Liver (tissue), 9 donors: ENCODE measurements around the gene BAZ2B. TPM values are rescaled to one million over a fixed set of nuclear protein-coding genes. Genes with fewer than 3 reads are reported as not detected.

Experiments
- DNase-seq: peaks from one replicate; pipeline ENCODE4 v3.0.0-alpha.2; 2017; ENCODE audit warnings: low spot score
- H3K27ac ChIP-seq, 2 donors: one replicate each; pipeline ENCODE4 v1.7.0; 2013; ENCODE audit warnings: inconsistent platforms in 2 of 2, low read length in 2 of 2, control low read depth in 1 of 2, low read depth in 1 of 2, mild to moderate bottlenecking in 1 of 2
- H3K27me3 ChIP-seq, 4 donors: one replicate each; pipeline versions ENCODE4 v1.6.1 to v1.7.0; 2013; ENCODE audit warnings: low read length in 3 of 4, inconsistent platforms in 1 of 4, mild to moderate bottlenecking in 1 of 4, moderate library complexity in 1 of 4; ENCODE audit not compliant: control insufficient read depth in 4 of 4, insufficient read depth in 4 of 4
- H3K36me3 ChIP-seq, 4 donors: one replicate each; pipeline versions ENCODE4 v1.6.1 to v1.7.0; 2013; ENCODE audit warnings: low read length in 3 of 4, mild to moderate bottlenecking in 3 of 4, low read depth in 1 of 4, moderate library complexity in 1 of 4; ENCODE audit not compliant: control insufficient read depth in 4 of 4, insufficient read depth in 3 of 4
- H3K4me1 ChIP-seq, 4 donors: one replicate each; pipeline versions ENCODE4 v1.6.1 to v1.7.0; 2013; ENCODE audit warnings: low read length in 3 of 4, mild to moderate bottlenecking in 3 of 4, moderate library complexity in 1 of 4; ENCODE audit not compliant: control insufficient read depth in 4 of 4, insufficient read depth in 4 of 4
- H3K4me3 ChIP-seq, 3 donors: one replicate each; pipeline versions ENCODE4 v1.6.1 to v1.7.0; 2013; ENCODE audit warnings: low read length in 3 of 3, control low read depth in 1 of 3, low read depth in 1 of 3, mild to moderate bottlenecking in 1 of 3
- H3K9ac ChIP-seq, 2 donors: one replicate each; pipeline ENCODE4 v1.7.0; 2013; ENCODE audit warnings: low read length in 2 of 2, mild to moderate bottlenecking in 2 of 2, moderate library complexity in 2 of 2, control low read depth in 1 of 2, low read depth in 1 of 2
- H3K9me3 ChIP-seq, 4 donors: one replicate each; pipeline versions ENCODE4 v1.6.1 to v1.7.0; 2013; ENCODE audit warnings: low read length in 3 of 4; ENCODE audit not compliant: control insufficient read depth in 4 of 4
- CTCF ChIP-seq: fragments of 150-350 bp; IDR thresholded peaks from 2 replicates; pipeline ENCODE4 v1.5.1; 2017; ENCODE audit warnings: improper control_type of control experiment, low read depth, low read length; ENCODE audit not compliant: missing input control
- EGR1 ChIP-seq, 2 donors: IDR thresholded peaks; 2 replicates each; pipeline ENCODE4 v1.6.1; 2016 to 2018; ENCODE audit warnings: antibody characterized with exemption in 2 of 2, low read depth in 2 of 2
- FOXA1 ChIP-seq: IDR thresholded peaks from 2 replicates; pipeline ENCODE4 v1.6.1; 2016; ENCODE audit warnings: antibody characterized with exemption
- FOXA2 ChIP-seq: IDR thresholded peaks from 2 replicates; pipeline ENCODE4 v1.6.1; 2016; ENCODE audit warnings: antibody characterized with exemption
- GABPA ChIP-seq, 2 donors: IDR thresholded peaks in 1 of 2; conservative IDR thresholded peaks in 1 of 2; 2 replicates each; pipeline ENCODE4 v1.6.1; 2016; ENCODE audit warnings: antibody characterized with exemption in 2 of 2, mild to moderate bottlenecking in 1 of 2, moderate library complexity in 1 of 2
- HNF4A ChIP-seq, 2 donors: conservative IDR thresholded peaks; 2 replicates each; pipeline ENCODE4 v1.6.1; 2016; ENCODE audit warnings: antibody characterized with exemption in 2 of 2, mild to moderate bottlenecking in 2 of 2
- HNF4G ChIP-seq: IDR thresholded peaks from 2 replicates; pipeline ENCODE4 v1.6.1; 2016; ENCODE audit warnings: antibody characterized with exemption
- JUND ChIP-seq, 2 donors: IDR thresholded peaks; 2 replicates each; pipeline ENCODE4 v1.6.1; 2016; ENCODE audit warnings: antibody characterized with exemption in 2 of 2
- MAX ChIP-seq: IDR thresholded peaks from 2 replicates; pipeline ENCODE4 v1.6.1; 2016; ENCODE audit warnings: antibody characterized with exemption
- NR2F2 ChIP-seq: IDR thresholded peaks from 2 replicates; pipeline ENCODE4 v1.6.1; 2016; ENCODE audit warnings: antibody characterized with exemption
- RAD21 ChIP-seq, 2 donors: IDR thresholded peaks; 2 replicates each; pipeline ENCODE4 v1.6.1; 2016; ENCODE audit warnings: antibody characterized with exemption in 2 of 2, mild to moderate bottlenecking in 2 of 2
- RXRA ChIP-seq, 2 donors: IDR thresholded peaks; 2 replicates each; pipeline ENCODE4 v1.6.1; 2017 to 2018; ENCODE audit warnings: antibody characterized with exemption in 2 of 2, mild to moderate bottlenecking in 1 of 2
- SP1 ChIP-seq: IDR thresholded peaks from 2 replicates; pipeline ENCODE4 v1.6.1; 2018; ENCODE audit warnings: antibody characterized with exemption, mild to moderate bottlenecking
- TAF1 ChIP-seq: conservative IDR thresholded peaks from 2 replicates; pipeline ENCODE4 v1.6.1; 2016; ENCODE audit warnings: antibody characterized with exemption, mild to moderate bottlenecking
- YY1 ChIP-seq: IDR thresholded peaks from 2 replicates; pipeline ENCODE4 v1.6.1; 2016; ENCODE audit warnings: antibody characterized with exemption, mild to moderate bottlenecking
- ZBTB33 ChIP-seq: IDR thresholded peaks from 2 replicates; pipeline ENCODE4 v1.6.1; 2016; ENCODE audit warnings: antibody characterized with exemption
- WGBS: extraction: QIAGEN DNeasy Blood & Tissue Kit; methylation state at CpG from one replicate; pipeline ENCODE4 v1.1.7; 2013; 5-methylcytosine and 5-hydroxymethylcytosine counted together
- polyA plus RNA-seq, 2 donors: library from polyadenylated mRNA; stranded (reverse) in 1 of 2; unstranded in 1 of 2; fragments of 200-250 nt in 1 of 2; fragments of >200 nt in 1 of 2; fragmentation: Nextera tagmentation in 1 of 2; extraction: Ambion mirVana in 1 of 2; gene quantifications; one replicate each; pipeline versions ENCODE4 v1.2.1 to v1.2.3, GENCODE V29; 2013 to 2015
- total RNA-seq, 2 donors: library from RNA; depleted of rRNA; stranded (reverse); fragments of >200 nt; gene quantifications; one replicate each; pipeline ENCODE4 v1.2.3, GENCODE V29; 2014
- TF ChIP-seq, protein P1 (sequence below): IDR thresholded peaks from 2 replicates; pipeline ENCODE4 v1.6.1; 2016; ENCODE audit warnings: antibody characterized with exemption
- TF ChIP-seq, protein P2 (sequence below): IDR thresholded peaks from 2 replicates; pipeline ENCODE4 v1.6.1; 2016; ENCODE audit warnings: antibody characterized with exemption, mild to moderate bottlenecking
- donor health status: healthy.
- donor health status: healthy.
- donor health status: healthy.
- donor health status: healthy.
- donor health status: healthy.

The BAZ2B gene
- total and polyA plus RNA-seq, 4 donors, result 6.7 to 61.0 (median 24.9) TPM

- peak overlapping the region; percentile 13 to 23 for H3K27ac ChIP-seq
- no peaks in the 10 kb centered on the region for H3K27me3 ChIP-seq
- peaks cover 0 to 3% (median 1%) of the 10 kb centered on the region in 4 donors for H3K4me1 ChIP-seq
- H3K9ac ChIP-seq, result no peak overlapping the region
- DNase-seq, result no peak
- H3K9me3 ChIP-seq, result no peaks in the 10 kb centered on the region
- no peak overlapping the region for H3K4me3 ChIP-seq
- no peak for TF ChIP-seq FOXA2
- TF ChIP-seq NR2F2, result no peak
- TF ChIP-seq HNF4A (conservative IDR thresholded peaks at IDR 0.05), result peak; percentile 23 to 32
- TF ChIP-seq YY1, result peak; percentile 16
- H3K36me3 ChIP-seq, result no peaks in the 10 kb centered on the region
- WGBS, result 61% methylated on average over 2 of the region's 2 CpGs
Measured at GRCh38 chr2:159506764-159507440, 109.4 kb downstream of the BAZ2B start.

- DNase-seq, result no peak
- H3K27me3 ChIP-seq, result no peaks in the 10 kb centered on the region
- TF ChIP-seq ZBTB33 (no peak), JUND (IDR thresholded peaks at IDR 0.05) (no peak), RAD21 (IDR thresholded peaks at IDR 0.05) (no peak), RXRA (IDR thresholded peaks at IDR 0.05) (no peak), SP1 (no peak), TAF1 (no peak), HNF4G (no peak), CTCF (no peak), MAX (no peak), HNF4A (conservative IDR thresholded peaks at IDR 0.05) (no peak), FOXA2 (no peak), NR2F2 (no peak), EGR1 (IDR thresholded peaks at IDR 0.05; ENCODE audit: low read depth in 2 of 2) (no peak), FOXA1 (no peak), GABPA (IDR thresholded peaks at IDR 0.05 in 1 of 2, conservative IDR thresholded peaks at IDR 0.05 in 1 of 2) (no peak), YY1 (no peak)
- TF ChIP-seq, protein P1, sequence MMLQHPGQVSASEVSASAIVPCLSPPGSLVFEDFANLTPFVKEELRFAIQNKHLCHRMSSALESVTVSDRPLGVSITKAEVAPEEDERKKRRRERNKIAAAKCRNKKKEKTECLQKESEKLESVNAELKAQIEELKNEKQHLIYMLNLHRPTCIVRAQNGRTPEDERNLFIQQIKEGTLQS, result no peak
- TF ChIP-seq, protein P2, sequence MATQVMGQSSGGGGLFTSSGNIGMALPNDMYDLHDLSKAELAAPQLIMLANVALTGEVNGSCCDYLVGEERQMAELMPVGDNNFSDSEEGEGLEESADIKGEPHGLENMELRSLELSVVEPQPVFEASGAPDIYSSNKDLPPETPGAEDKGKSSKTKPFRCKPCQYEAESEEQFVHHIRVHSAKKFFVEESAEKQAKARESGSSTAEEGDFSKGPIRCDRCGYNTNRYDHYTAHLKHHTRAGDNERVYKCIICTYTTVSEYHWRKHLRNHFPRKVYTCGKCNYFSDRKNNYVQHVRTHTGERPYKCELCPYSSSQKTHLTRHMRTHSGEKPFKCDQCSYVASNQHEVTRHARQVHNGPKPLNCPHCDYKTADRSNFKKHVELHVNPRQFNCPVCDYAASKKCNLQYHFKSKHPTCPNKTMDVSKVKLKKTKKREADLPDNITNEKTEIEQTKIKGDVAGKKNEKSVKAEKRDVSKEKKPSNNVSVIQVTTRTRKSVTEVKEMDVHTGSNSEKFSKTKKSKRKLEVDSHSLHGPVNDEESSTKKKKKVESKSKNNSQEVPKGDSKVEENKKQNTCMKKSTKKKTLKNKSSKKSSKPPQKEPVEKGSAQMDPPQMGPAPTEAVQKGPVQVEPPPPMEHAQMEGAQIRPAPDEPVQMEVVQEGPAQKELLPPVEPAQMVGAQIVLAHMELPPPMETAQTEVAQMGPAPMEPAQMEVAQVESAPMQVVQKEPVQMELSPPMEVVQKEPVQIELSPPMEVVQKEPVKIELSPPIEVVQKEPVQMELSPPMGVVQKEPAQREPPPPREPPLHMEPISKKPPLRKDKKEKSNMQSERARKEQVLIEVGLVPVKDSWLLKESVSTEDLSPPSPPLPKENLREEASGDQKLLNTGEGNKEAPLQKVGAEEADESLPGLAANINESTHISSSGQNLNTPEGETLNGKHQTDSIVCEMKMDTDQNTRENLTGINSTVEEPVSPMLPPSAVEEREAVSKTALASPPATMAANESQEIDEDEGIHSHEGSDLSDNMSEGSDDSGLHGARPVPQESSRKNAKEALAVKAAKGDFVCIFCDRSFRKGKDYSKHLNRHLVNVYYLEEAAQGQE, result no peak
- 94% methylated on average over 3 of the region's 3 CpGs for WGBS
- H3K4me1 ChIP-seq, result peaks cover 0 to 3% (median 1%) of the 10 kb centered on the region in 4 donors
- no peaks in the 10 kb centered on the region for H3K36me3 ChIP-seq
- no peak overlapping the region for H3K9ac ChIP-seq
- no peaks in the 10 kb centered on the region for H3K9me3 ChIP-seq
- H3K4me3 ChIP-seq, result no peak overlapping the region
- peak overlapping the region; percentile 13 to 23 for H3K27ac ChIP-seq
Measured at GRCh38 chr2:159506202-159506601, 110.1 kb downstream of the BAZ2B start.
